HG03520 (cell line): ENCODE results near the gene TBX4.
"Not testable (repeated sequence)": the region's sequence is repeated elsewhere in the genome, so short reads cannot be mapped to it uniquely, and the experiment has no call there.

ENCODE experiments used
- ATAC-seq: cut with Tn5 transposase; IDR thresholded peaks from one replicate; pipeline ENCODE4 v1.9.1; 2021; ENCODE audit warnings: mild to moderate bottlenecking, moderate library complexity; ENCODE audit not compliant: unreplicated experiment

The TBX4 gene

GRCh38 chr17:61427567-61427966 lies 24.7 kb upstream of the TBX4 start:
- no peak for ATAC-seq

GRCh38 chr17:61429274-61429673 lies 22.9 kb upstream of the TBX4 start:
- ATAC-seq, result no peak

GRCh38 chr17:61429831-61430230 lies 22.4 kb upstream of the TBX4 start:
- ATAC-seq, result not testable (repeated sequence)

GRCh38 chr17:61431594-61432311 lies 20.5 kb upstream of the TBX4 start:
- no peak for ATAC-seq

- ATAC-seq, result no peak
Observed at GRCh38 chr17:61436273-61436672, 15.9 kb upstream of the TBX4 start.

GRCh38 chr17:61436995-61437704 lies 15.1 kb upstream of the TBX4 start:
- ATAC-seq, result no peak

GRCh38 chr17:61440697-61441096 lies 11.5 kb upstream of the TBX4 start:
- ATAC-seq, result peak; percentile 48

GRCh38 chr17:61441507-61441906 lies 10.7 kb upstream of the TBX4 start:
- not testable (repeated sequence) for ATAC-seq

- no peak for ATAC-seq
Observed at GRCh38 chr17:61442136-61442775, 10.0 kb upstream of the TBX4 start.

- no peak for ATAC-seq
Observed at GRCh38 chr17:61442878-61443474, 9.2 kb upstream of the TBX4 start.

GRCh38 chr17:61443475-61443882 lies 8.7 kb upstream of the TBX4 start:
- ATAC-seq, result no peak

- no peak for ATAC-seq
Observed at GRCh38 chr17:61444075-61444474, 8.1 kb upstream of the TBX4 start.

GRCh38 chr17:61444831-61445230 lies 7.4 kb upstream of the TBX4 start:
- ATAC-seq, result no peak

GRCh38 chr17:61447358-61447757 lies 4.9 kb upstream of the TBX4 start:
- no peak for ATAC-seq

GRCh38 chr17:61448042-61448441 lies 4.2 kb upstream of the TBX4 start:
- ATAC-seq, result no peak

GRCh38 chr17:61449140-61449539 lies 3.1 kb upstream of the TBX4 start:
- not testable (repeated sequence) for ATAC-seq

- no peak for ATAC-seq
Observed at GRCh38 chr17:61449707-61450640, 2.2 kb upstream of the TBX4 start.

- no peak for ATAC-seq
Observed at GRCh38 chr17:61450641-61451537, 1.3 kb upstream of the TBX4 start.

- no peak for ATAC-seq
Observed at GRCh38 chr17:61451538-61452300, 503 bp upstream of the TBX4 start.
